Activated naive CD8-positive, alpha-beta T cell treated with anti-CD3 and anti-CD28 coated beads, Interleukin-2, amount 10 ng/mL, durations not matched to agents 7 days and 5 days (primary cell): ENCODE measurements around the gene B3GAT1. TPM values are rescaled to one million over a fixed set of nuclear protein-coding genes. Genes with fewer than 3 reads are reported as not detected.

ENCODE experiments used
- ATAC-seq: fragments of 150-1000 bp; cut with Tn5 transposase; one replicate; pipeline ENCODE4 v1.10.0; 2021; ENCODE audit warnings: low read depth, moderate library complexity
- POLR2A ChIA-PET: fragments of 350-600 bp; sonication (Branson Sonifier 250); formaldehyde crosslinking; loops from one replicate; lab custom pipeline; 2021; ENCODE audit warnings: antibody characterized with exemption; lab: Charles Lee
- DNase-seq: peaks from one replicate; pipeline ENCODE4 v3.0.0; 2021
- H3K27ac Mint-ChIP-seq: one replicate; pipeline ENCODE4 v1.8.0; 2022; ENCODE audit warnings: mild to moderate bottlenecking, mixed read lengths
- H3K27me3 Mint-ChIP-seq: one replicate; pipeline ENCODE4 v1.8.0; 2022; ENCODE audit warnings: mild to moderate bottlenecking, moderate library complexity, mixed read lengths
- H3K36me3 Mint-ChIP-seq: one replicate; pipeline ENCODE4 v1.8.0; 2021; ENCODE audit warnings: mild to moderate bottlenecking, mixed read lengths
- H3K4me1 Mint-ChIP-seq: one replicate; pipeline ENCODE4 v1.8.0; 2021; ENCODE audit warnings: mixed read lengths
- H3K4me3 Mint-ChIP-seq: one replicate; pipeline ENCODE4 v1.8.0; 2022; ENCODE audit warnings: mild to moderate bottlenecking, moderate library complexity, mixed read lengths
- H3K9me3 Mint-ChIP-seq: one replicate; pipeline ENCODE4 v1.8.0; 2021; ENCODE audit warnings: mixed read lengths
- total RNA-seq, 2 experiments: library from RNA; stranded (reverse); gene quantifications; one replicate each; pipeline ENCODE4 v1.2.3, GENCODE V29; 2021

B3GAT1 gene
- total RNA-seq, 2 experiments from 2014 or later = 0.44 to 0.60 TPM

DNA sequence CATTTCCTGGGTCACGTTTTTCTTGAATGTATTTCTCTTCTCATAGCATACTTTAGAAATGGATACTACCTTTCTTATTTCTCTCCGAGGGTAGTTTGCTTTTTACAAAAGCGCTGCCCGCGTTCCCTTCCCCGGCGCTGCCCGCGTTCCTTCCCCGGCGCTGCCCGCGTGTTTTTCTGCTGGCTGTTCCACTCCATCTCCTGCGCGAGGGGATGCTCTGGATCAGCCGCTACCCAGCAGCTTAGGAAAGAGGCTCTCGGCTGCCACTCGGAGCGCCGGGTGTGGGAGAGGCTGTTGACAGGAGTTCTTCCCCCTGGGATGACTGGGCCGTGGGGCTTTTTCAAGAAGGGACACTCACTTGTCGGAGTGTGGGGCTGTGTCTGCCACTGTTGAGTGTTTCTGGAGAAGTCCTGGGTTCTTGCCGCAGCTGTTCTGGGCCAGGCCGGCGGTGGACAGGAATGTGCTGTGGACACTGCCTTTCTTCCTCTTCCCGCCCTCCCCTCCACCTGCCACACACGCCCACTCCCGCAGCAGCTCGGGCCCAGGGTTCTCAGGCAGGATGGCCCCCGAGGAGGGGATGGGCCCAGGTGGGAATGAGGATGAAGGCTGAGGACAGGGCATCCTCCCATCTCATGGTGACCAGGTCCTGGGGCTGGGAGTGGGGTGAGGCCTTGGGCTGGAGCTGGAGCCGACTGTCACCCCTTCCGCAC, 49.7 kb downstream of the B3GAT1 start:
- Mint-ChIP-seq H3K4me3 (no peak overlapping the region), H3K27me3 (no peaks in the 10 kb centered on the region), H3K4me1 (peaks cover 9% of the 10 kb centered on the region), H3K9me3 (no peaks in the 10 kb centered on the region), H3K27ac (no peak overlapping the region), H3K36me3 (no peaks in the 10 kb centered on the region)
- DNase-seq (no peak), ATAC-seq (no peak)
- POLR2A ChIA-PET = no interaction called here

GRCh38 chr11:134361661-134362060, 50.4 kb downstream of the B3GAT1 start:
- DNase-seq = peak; percentile 14

GRCh38 chr11:134360050-134360835, 51.8 kb downstream of the B3GAT1 start:
- Mint-ChIP-seq H3K27me3 (no peaks in the 10 kb centered on the region), H3K36me3 (no peaks in the 10 kb centered on the region), H3K27ac (no peak overlapping the region), H3K9me3 (no peaks in the 10 kb centered on the region), H3K4me3 (no peak overlapping the region), H3K4me1 (peaks cover 9% of the 10 kb centered on the region)
- ATAC-seq (peak; percentile 94), DNase-seq (peak; percentile 90)
- POLR2A ChIA-PET = no interaction called here

More at GRCh38 chr11:134361661-134362060, 50.4 kb downstream of the B3GAT1 start:
- Mint-ChIP-seq H3K4me3 (no peak overlapping the region), H3K9me3 (no peaks in the 10 kb centered on the region), H3K27ac (peak overlapping the region; percentile 64), H3K36me3 (no peaks in the 10 kb centered on the region), H3K4me1 (peaks cover 9% of the 10 kb centered on the region), H3K27me3 (no peaks in the 10 kb centered on the region)
- POLR2A ChIA-PET = no interaction called here
- ATAC-seq = no peak

DNA sequence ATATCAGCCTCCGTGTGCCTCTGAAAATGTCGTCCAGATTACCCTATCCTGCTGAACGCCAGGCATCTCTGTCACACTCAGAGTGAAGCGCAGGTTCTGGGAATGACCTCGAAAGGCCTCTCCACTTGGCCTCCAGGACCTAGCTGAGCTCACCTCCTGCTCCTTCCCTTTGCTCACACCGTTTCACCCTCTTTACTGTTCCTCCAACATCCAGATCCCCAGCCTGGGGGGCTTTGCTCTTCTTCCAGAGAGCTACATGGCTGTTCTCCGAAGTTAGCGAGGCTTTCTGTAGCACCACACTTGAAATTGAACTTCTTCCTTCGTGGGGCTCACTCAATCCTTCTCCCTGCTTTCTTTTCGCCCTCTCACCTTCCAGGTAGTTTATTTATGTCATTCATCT, 52.4 kb downstream of the B3GAT1 start:
- DNase-seq (no peak), ATAC-seq (no peak)
- H3K4me3 Mint-ChIP-seq = no peak overlapping the region
- H3K27ac Mint-ChIP-seq = no peak overlapping the region
- H3K27me3 Mint-ChIP-seq = no peaks in the 10 kb centered on the region
- H3K36me3 Mint-ChIP-seq = no peaks in the 10 kb centered on the region
- H3K9me3 Mint-ChIP-seq = no peaks in the 10 kb centered on the region
- POLR2A ChIA-PET = no interaction called here
- H3K4me1 Mint-ChIP-seq = peaks cover 9% of the 10 kb centered on the region

DNA sequence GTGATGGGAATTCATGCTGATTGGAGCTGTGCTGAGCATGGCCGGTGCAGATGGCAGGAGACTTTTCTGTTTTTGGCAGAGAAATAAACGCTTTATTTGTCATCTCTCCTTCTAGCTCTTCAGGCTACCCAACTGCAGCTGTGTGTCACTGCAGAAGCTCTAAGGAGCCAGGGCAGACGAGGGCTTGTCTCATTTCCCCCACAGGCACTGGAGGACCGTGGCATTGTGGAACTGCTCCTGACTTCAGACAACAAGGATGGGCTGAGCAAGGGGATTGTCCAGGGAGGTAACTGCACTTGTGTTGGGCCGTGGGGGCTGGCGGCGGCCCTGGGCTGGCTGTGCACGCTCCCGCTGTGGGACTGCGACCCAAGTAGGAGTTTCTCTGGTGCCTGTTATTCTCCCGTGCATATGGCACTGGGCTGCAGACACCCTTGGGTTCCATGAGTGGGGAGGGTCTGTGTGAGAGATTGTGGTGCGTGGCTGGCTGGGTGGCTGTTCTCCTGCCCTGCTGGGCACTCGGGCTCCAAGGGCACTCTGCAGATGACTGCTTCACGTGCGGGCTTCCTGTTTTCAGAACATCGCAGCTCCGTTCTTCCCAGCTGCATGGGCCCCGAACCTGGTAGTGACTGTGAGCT, 53.1 kb downstream of the B3GAT1 start:
- H3K4me1 Mint-ChIP-seq = peaks cover 9% of the 10 kb centered on the region
- H3K27ac Mint-ChIP-seq = no peak overlapping the region
- H3K27me3 Mint-ChIP-seq = no peaks in the 10 kb centered on the region
- H3K9me3 Mint-ChIP-seq = no peaks in the 10 kb centered on the region
- no peaks in the 10 kb centered on the region for H3K36me3 Mint-ChIP-seq
- POLR2A ChIA-PET = no interaction called here
- ATAC-seq (no peak), DNase-seq (no peak)
- H3K4me3 Mint-ChIP-seq = no peak overlapping the region

- Mint-ChIP-seq H3K4me3 (no peak overlapping the region), H3K4me1 (peaks cover 9% of the 10 kb centered on the region), H3K27ac (no peak overlapping the region), H3K27me3 (no peaks in the 10 kb centered on the region), H3K36me3 (no peaks in the 10 kb centered on the region), H3K9me3 (no peaks in the 10 kb centered on the region)
- POLR2A ChIA-PET = no interaction called here
- no peak for ATAC-seq
- DNase-seq = no peak
Measured at GRCh38 chr11:134358165-134358855, 53.7 kb downstream of the B3GAT1 start.

DNA sequence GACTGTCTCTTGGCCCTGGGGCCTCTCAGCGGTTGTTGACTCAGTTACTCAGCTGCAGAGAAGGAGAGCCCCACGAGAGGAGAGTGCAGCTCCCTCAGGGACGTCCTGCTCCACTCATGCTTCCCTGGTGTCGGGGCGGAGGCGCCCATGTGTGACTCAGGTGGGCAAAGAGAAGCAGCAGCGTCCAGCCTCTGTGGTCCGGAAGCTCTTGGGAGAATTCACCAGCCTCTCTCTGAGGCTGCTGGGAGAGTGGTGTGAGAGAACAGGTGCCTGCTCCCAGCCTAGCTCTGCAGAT, 54.5 kb downstream of the B3GAT1 start:
- no peak for DNase-seq
- Mint-ChIP-seq H3K9me3 (no peaks in the 10 kb centered on the region), H3K4me1 (peaks cover 9% of the 10 kb centered on the region), H3K27me3 (no peaks in the 10 kb centered on the region), H3K36me3 (no peaks in the 10 kb centered on the region), H3K4me3 (no peak overlapping the region), H3K27ac (no peak overlapping the region)
- no peak for ATAC-seq
- POLR2A ChIA-PET = no interaction called here

GRCh38 chr11:134356656-134357544, 55.1 kb downstream of the B3GAT1 start:
- peaks cover 8% of the 10 kb centered on the region for H3K4me1 Mint-ChIP-seq
- ATAC-seq (no peak), DNase-seq (no peak)
- no peak overlapping the region for H3K4me3 Mint-ChIP-seq
- H3K27me3 Mint-ChIP-seq = no peaks in the 10 kb centered on the region
- H3K36me3 Mint-ChIP-seq = no peaks in the 10 kb centered on the region
- POLR2A ChIA-PET = no interaction called here
- no peak overlapping the region for H3K27ac Mint-ChIP-seq
- no peaks in the 10 kb centered on the region for H3K9me3 Mint-ChIP-seq

DNA sequence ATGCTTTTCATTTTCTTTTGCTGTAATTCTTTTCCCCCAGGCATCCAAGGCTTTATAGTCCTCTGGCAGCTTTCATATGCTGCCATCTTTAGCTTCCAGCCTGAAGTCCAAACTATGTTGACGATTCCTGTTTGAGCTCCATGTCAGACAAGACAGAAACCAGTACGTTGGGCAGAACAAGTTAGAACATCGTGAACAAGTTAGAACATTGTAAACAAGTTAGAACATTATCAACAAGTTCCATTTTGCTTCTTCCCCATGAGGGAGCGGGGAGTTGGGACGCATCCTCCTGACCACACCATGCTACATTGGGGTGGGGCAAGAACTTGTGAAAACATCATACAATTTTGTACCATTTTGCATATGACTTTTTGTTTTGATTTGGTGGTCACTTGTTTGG, 56.4 kb downstream of the B3GAT1 start:
- H3K9me3 Mint-ChIP-seq = no peaks in the 10 kb centered on the region
- H3K4me1 Mint-ChIP-seq = peaks cover 6% of the 10 kb centered on the region
- H3K27me3 Mint-ChIP-seq = no peaks in the 10 kb centered on the region
- DNase-seq (no peak), ATAC-seq (no peak)
- POLR2A ChIA-PET = no interaction called here
- no peaks in the 10 kb centered on the region for H3K36me3 Mint-ChIP-seq
- no peak overlapping the region for H3K27ac Mint-ChIP-seq
- no peak overlapping the region for H3K4me3 Mint-ChIP-seq

DNA sequence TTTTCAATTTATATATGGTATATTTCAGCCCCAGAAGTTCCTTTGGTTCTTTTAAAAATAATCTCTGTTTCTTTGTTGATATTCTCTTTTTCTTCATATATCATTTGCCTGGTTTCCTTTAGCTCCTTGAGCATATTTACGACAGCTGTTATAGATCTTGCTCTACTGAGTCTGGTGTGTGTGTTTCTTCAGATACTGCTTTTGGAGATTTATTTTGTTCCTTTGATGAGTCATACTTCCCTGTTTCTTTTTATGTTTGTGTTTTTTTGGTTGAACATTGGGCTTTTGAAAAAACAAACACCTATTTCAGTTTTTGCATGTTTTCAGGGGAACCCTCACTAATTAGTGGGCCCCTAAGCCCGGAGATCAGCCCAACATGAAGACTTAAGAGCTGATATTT, 56.9 kb downstream of the B3GAT1 start:
- Mint-ChIP-seq H3K9me3 (no peaks in the 10 kb centered on the region), H3K27ac (no peak overlapping the region), H3K36me3 (no peaks in the 10 kb centered on the region), H3K4me1 (peaks cover 3% of the 10 kb centered on the region), H3K4me3 (no peak overlapping the region), H3K27me3 (no peaks in the 10 kb centered on the region)
- ATAC-seq (no peak), DNase-seq (no peak)
- POLR2A ChIA-PET = no interaction called here

DNA sequence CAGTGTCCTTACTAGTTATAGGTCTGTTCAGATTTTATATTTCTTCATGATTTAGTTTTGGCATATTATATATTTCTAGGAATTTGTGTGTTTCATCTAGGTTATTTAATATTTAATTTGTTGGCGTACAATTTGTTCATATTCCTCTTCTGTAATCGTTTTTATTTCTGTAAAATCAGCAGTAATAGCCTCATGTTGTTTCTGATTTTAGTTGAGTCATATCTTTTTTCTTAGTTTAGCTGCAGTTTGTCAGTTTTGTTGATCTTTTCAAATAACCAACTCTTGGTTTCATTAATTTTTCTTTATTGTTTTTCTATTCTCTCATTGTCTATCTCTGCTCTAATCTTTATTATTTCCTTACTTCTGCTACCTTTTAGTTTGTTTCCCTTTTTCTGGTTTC, 59.9 kb downstream of the B3GAT1 start:
- Mint-ChIP-seq H3K36me3 (no peaks in the 10 kb centered on the region), H3K4me1 (peaks cover 5% of the 10 kb centered on the region), H3K4me3 (no peak overlapping the region), H3K9me3 (no peaks in the 10 kb centered on the region), H3K27ac (no peak overlapping the region), H3K27me3 (no peaks in the 10 kb centered on the region)
- DNase-seq = no peak
- no peak for ATAC-seq
- POLR2A ChIA-PET = no interaction called here

- peaks cover 5% of the 10 kb centered on the region for H3K4me1 Mint-ChIP-seq
- no peaks in the 10 kb centered on the region for H3K36me3 Mint-ChIP-seq
- H3K27ac Mint-ChIP-seq = no peak overlapping the region
- POLR2A ChIA-PET = no interaction called here
- H3K9me3 Mint-ChIP-seq = no peaks in the 10 kb centered on the region
- H3K4me3 Mint-ChIP-seq = no peak overlapping the region
- no peaks in the 10 kb centered on the region for H3K27me3 Mint-ChIP-seq
- DNase-seq = no peak
- ATAC-seq = no peak
Measured at GRCh38 chr11:134350381-134350780, 61.7 kb downstream of the B3GAT1 start.
